ENCODE results near the gene MTMR10.

The MTMR10 gene

GRCh38 chr15:30919877-30920550 lies 71.4 kb downstream of the MTMR10 start:
- no peak overlapping the region for H2AFZ ChIP-seq (ENCODE audit: low read depth, low read length)
- no peak overlapping the region for H3K4me2 ChIP-seq (ENCODE audit: low read length, poor library complexity, severe bottlenecking)
- no peak overlapping the region for H4K91ac ChIP-seq (ENCODE audit: low read length)
- 100% methylated on average over 2 of the region's 5 CpGs for WGBS
- no peak overlapping the region for H3K4me3 ChIP-seq (ENCODE audit: insufficient read depth in 1 of 2, low read depth in 1 of 2, low read length in 2 of 2)
- peaks cover 12% of the 10 kb centered on the region for H3K79me1 ChIP-seq (replicated peaks; ENCODE audit: low read length, poor library complexity, severe bottlenecking)
- H3K9ac ChIP-seq (ENCODE audit: low read length), result no peak overlapping the region
- no peaks in the 10 kb centered on the region for H3K27me3 ChIP-seq (ENCODE audit: control insufficient read depth in 1 of 2, insufficient read depth in 1 of 2, low read length in 2 of 2)
- no peaks in the 10 kb centered on the region for H3K9me3 ChIP-seq (ENCODE audit: control insufficient read depth, low read length)
- H3K27ac ChIP-seq (ENCODE audit: low read length, poor library complexity, severe bottlenecking), result no peak overlapping the region
- H3K18ac ChIP-seq (ENCODE audit: low read depth in 1 of 2, low read length in 2 of 2), result no peak overlapping the region
- peak overlapping the region; percentile 16 for H2AK5ac ChIP-seq (ENCODE audit: low read length, severe bottlenecking)
- no peak overlapping the region for H2BK15ac ChIP-seq (ENCODE audit: low read depth, poor library complexity, severe bottlenecking)
- no peak overlapping the region for H3K23ac ChIP-seq (ENCODE audit: low read length in 2 of 2)
- H2BK120ac ChIP-seq (ENCODE audit: low read depth, low read length), result no peak overlapping the region
- H3K4ac ChIP-seq (ENCODE audit: low read depth in 1 of 2, low read length in 2 of 2), result no peak overlapping the region
- peaks cover 18 to 91% of the 10 kb centered on the region in 2 experiments for H3K36me3 ChIP-seq (ENCODE audit: control insufficient read depth in 1 of 2, insufficient read depth in 2 of 2, low read depth in 1 of 2, low read length in 2 of 2)
- no peak overlapping the region for H2BK12ac ChIP-seq (ENCODE audit: low read length in 2 of 2)
- no peak for DNase-seq
- H3K14ac ChIP-seq (ENCODE audit: low read length in 2 of 2), result no peak overlapping the region
- H4K8ac ChIP-seq (ENCODE audit: low read length), result no peak overlapping the region
- H3K4me1 ChIP-seq (ENCODE audit: control insufficient read depth, insufficient read depth, low read depth, low read length), result peaks cover 23% of the 10 kb centered on the region
- H2BK5ac ChIP-seq (ENCODE audit: low read depth, low read length, poor library complexity, severe bottlenecking), result no peak overlapping the region

- WGBS, result 96% methylated on average over 4 of the region's 5 CpGs
- H3K4me1 ChIP-seq (ENCODE audit: control insufficient read depth, insufficient read depth, low read depth, low read length), result peaks cover 12% of the 10 kb centered on the region
- no peak overlapping the region for H3K4ac ChIP-seq (ENCODE audit: low read depth in 1 of 2, low read length in 2 of 2)
- H2AK5ac ChIP-seq (ENCODE audit: low read length, severe bottlenecking), result no peak overlapping the region
- no peak overlapping the region for H3K18ac ChIP-seq (ENCODE audit: low read depth in 1 of 2, low read length in 2 of 2)
- no peak for DNase-seq
- no peak overlapping the region for H3K14ac ChIP-seq (ENCODE audit: low read length in 2 of 2)
- no peak overlapping the region for H2BK15ac ChIP-seq (ENCODE audit: low read depth, poor library complexity, severe bottlenecking)
- no peak overlapping the region for H4K91ac ChIP-seq (ENCODE audit: low read length)
- no peak overlapping the region for H4K8ac ChIP-seq (ENCODE audit: low read length)
- no peak overlapping the region for H3K4me2 ChIP-seq (ENCODE audit: low read length, poor library complexity, severe bottlenecking)
- no peak overlapping the region for H2BK12ac ChIP-seq (ENCODE audit: low read length in 2 of 2)
- no peak overlapping the region for H2BK120ac ChIP-seq (ENCODE audit: low read depth, low read length)
- no peak overlapping the region for H3K4me3 ChIP-seq (ENCODE audit: insufficient read depth in 1 of 2, low read depth in 1 of 2, low read length in 2 of 2)
- H3K27me3 ChIP-seq (ENCODE audit: control insufficient read depth in 1 of 2, insufficient read depth in 1 of 2, low read length in 2 of 2), result no peaks in the 10 kb centered on the region
- H3K23ac ChIP-seq (ENCODE audit: low read length in 2 of 2), result no peak overlapping the region
- H3K79me1 ChIP-seq (replicated peaks; ENCODE audit: low read length, poor library complexity, severe bottlenecking), result peaks cover 12% of the 10 kb centered on the region
- no peak overlapping the region for H3K27ac ChIP-seq (ENCODE audit: low read length, poor library complexity, severe bottlenecking)
- H2AFZ ChIP-seq (ENCODE audit: low read depth, low read length), result no peak overlapping the region
- H3K9me3 ChIP-seq (ENCODE audit: control insufficient read depth, low read length), result no peaks in the 10 kb centered on the region
- H3K36me3 ChIP-seq (ENCODE audit: control insufficient read depth in 1 of 2, insufficient read depth in 2 of 2, low read depth in 1 of 2, low read length in 2 of 2), result peaks cover 20 to 91% of the 10 kb centered on the region in 2 experiments
- no peak overlapping the region for H3K9ac ChIP-seq (ENCODE audit: low read length)
- no peak overlapping the region for H2BK5ac ChIP-seq (ENCODE audit: low read depth, low read length, poor library complexity, severe bottlenecking)
These were observed 73.1 kb downstream of the MTMR10 start for GRCh38 chr15:30918366-30918765.

GRCh38 chr15:30917675-30918074 lies 73.8 kb downstream of the MTMR10 start:
- Histone ChIP-seq H4K91ac (ENCODE audit: low read length) (no peak overlapping the region), H3K4me2 (ENCODE audit: low read length, poor library complexity, severe bottlenecking) (no peak overlapping the region), H3K79me1 (replicated peaks; ENCODE audit: low read length, poor library complexity, severe bottlenecking) (peaks cover 16% of the 10 kb centered on the region), H3K4me3 (ENCODE audit: insufficient read depth in 1 of 2, low read depth in 1 of 2, low read length in 2 of 2) (no peak overlapping the region), H2AFZ (ENCODE audit: low read depth, low read length) (no peak overlapping the region), H2BK120ac (ENCODE audit: low read depth, low read length) (no peak overlapping the region), H3K18ac (ENCODE audit: low read depth in 1 of 2, low read length in 2 of 2) (no peak overlapping the region), H4K8ac (ENCODE audit: low read length) (no peak overlapping the region), H3K14ac (ENCODE audit: low read length in 2 of 2) (no peak overlapping the region), H2BK5ac (ENCODE audit: low read depth, low read length, poor library complexity, severe bottlenecking) (no peak overlapping the region), H3K27me3 (ENCODE audit: control insufficient read depth in 1 of 2, insufficient read depth in 1 of 2, low read length in 2 of 2) (no peaks in the 10 kb centered on the region), H2BK12ac (ENCODE audit: low read length in 2 of 2) (no peak overlapping the region), H3K23ac (ENCODE audit: low read length in 2 of 2) (no peak overlapping the region), H3K36me3 (ENCODE audit: control insufficient read depth in 1 of 2, insufficient read depth in 2 of 2, low read depth in 1 of 2, low read length in 2 of 2) (peaks cover 25 to 91% of the 10 kb centered on the region in 2 experiments), H3K9ac (ENCODE audit: low read length) (no peak overlapping the region), H2AK5ac (ENCODE audit: low read length, severe bottlenecking) (no peak overlapping the region), H3K9me3 (ENCODE audit: control insufficient read depth, low read length) (no peaks in the 10 kb centered on the region), H3K4me1 (ENCODE audit: control insufficient read depth, insufficient read depth, low read depth, low read length) (peaks cover 9% of the 10 kb centered on the region), H3K4ac (ENCODE audit: low read depth in 1 of 2, low read length in 2 of 2) (no peak overlapping the region), H2BK15ac (ENCODE audit: low read depth, poor library complexity, severe bottlenecking) (no peak overlapping the region), H3K27ac (ENCODE audit: low read length, poor library complexity, severe bottlenecking) (no peak overlapping the region)
- WGBS, result 100% methylated on average over 1 of the region's 1 CpG
- no peak for DNase-seq

- H2BK120ac ChIP-seq (ENCODE audit: low read depth, low read length), result no peak overlapping the region
- WGBS, result 87% methylated on average over 6 of the region's 6 CpGs
These were observed 74.4 kb downstream of the MTMR10 start for GRCh38 chr15:30917013-30917412.

More at GRCh38 chr15:30917013-30917412, 74.4 kb downstream of the MTMR10 start:
- Histone ChIP-seq H3K18ac (ENCODE audit: low read depth in 1 of 2, low read length in 2 of 2) (no peak overlapping the region), H3K27me3 (ENCODE audit: control insufficient read depth in 1 of 2, insufficient read depth in 1 of 2, low read length in 2 of 2) (no peaks in the 10 kb centered on the region), H2AK5ac (ENCODE audit: low read length, severe bottlenecking) (no peak overlapping the region), H2BK5ac (ENCODE audit: low read depth, low read length, poor library complexity, severe bottlenecking) (no peak overlapping the region), H4K8ac (ENCODE audit: low read length) (no peak overlapping the region), H4K91ac (ENCODE audit: low read length) (no peak overlapping the region), H2BK12ac (ENCODE audit: low read length in 2 of 2) (no peak overlapping the region), H3K9me3 (ENCODE audit: control insufficient read depth, low read length) (no peaks in the 10 kb centered on the region), H2BK15ac (ENCODE audit: low read depth, poor library complexity, severe bottlenecking) (no peak overlapping the region), H3K23ac (ENCODE audit: low read length in 2 of 2) (no peak overlapping the region), H3K36me3 (ENCODE audit: control insufficient read depth in 1 of 2, insufficient read depth in 2 of 2, low read depth in 1 of 2, low read length in 2 of 2) (peaks cover 31 to 91% of the 10 kb centered on the region in 2 experiments), H3K27ac (ENCODE audit: low read length, poor library complexity, severe bottlenecking) (no peak overlapping the region), H2AFZ (ENCODE audit: low read depth, low read length) (no peak overlapping the region), H3K14ac (ENCODE audit: low read length in 2 of 2) (no peak overlapping the region), H3K4me3 (ENCODE audit: insufficient read depth in 1 of 2, low read depth in 1 of 2, low read length in 2 of 2) (no peak overlapping the region), H3K4ac (ENCODE audit: low read depth in 1 of 2, low read length in 2 of 2) (no peak overlapping the region), H3K9ac (ENCODE audit: low read length) (no peak overlapping the region), H3K4me2 (ENCODE audit: low read length, poor library complexity, severe bottlenecking) (no peak overlapping the region), H3K4me1 (ENCODE audit: control insufficient read depth, insufficient read depth, low read depth, low read length) (peaks cover 8% of the 10 kb centered on the region), H3K79me1 (replicated peaks; ENCODE audit: low read length, poor library complexity, severe bottlenecking) (peaks cover 19% of the 10 kb centered on the region)
- no peak for DNase-seq
